ENCODE results near the gene ARHGAP12.
"Not testable (repeated sequence)": the region's sequence is repeated elsewhere in the genome, so short reads cannot be mapped to it uniquely, and the experiment has no call there.

The ARHGAP12 gene

GRCh38 chr10:31928549-31929260 lies at the start of gene ARHGAP12:
Gene ARHGAP12, minus strand, starts transcription at chr10:31928831. Its CDS starts 19,976 bp downstream, at chr10:31908855.
- peak within 1 kb of the TSS; percentile 82 for H3K27ac ChIP-seq
- no peak for TF ChIP-seq ZFX (IDR thresholded peaks at IDR 0.05; ENCODE audit: borderline replicate concordance)
- TF ChIP-seq CTCF (IDR thresholded peaks at IDR 0.05) = no peak

GRCh38 chr10:31978156-31978483 lies 49.5 kb upstream of the ARHGAP12 start:
- no peak overlapping the region for H3K27ac ChIP-seq
- TF ChIP-seq CTCF (IDR thresholded peaks at IDR 0.05) (no peak), ZFX (IDR thresholded peaks at IDR 0.05; ENCODE audit: borderline replicate concordance) (no peak)

- no peak for TF ChIP-seq CTCF (IDR thresholded peaks at IDR 0.05)
- TF ChIP-seq ZFX (IDR thresholded peaks at IDR 0.05; ENCODE audit: borderline replicate concordance) = no peak
- no peak overlapping the region for H3K27ac ChIP-seq
Observed at GRCh38 chr10:31977440-31978155, 49.0 kb upstream of the ARHGAP12 start.

GRCh38 chr10:31975157-31975765 lies 46.6 kb upstream of the ARHGAP12 start:
- H3K27ac ChIP-seq = no peak overlapping the region
- TF ChIP-seq CTCF (IDR thresholded peaks at IDR 0.05) = no peak
- no peak for TF ChIP-seq ZFX (IDR thresholded peaks at IDR 0.05; ENCODE audit: borderline replicate concordance)

GRCh38 chr10:31974434-31975124 lies 45.9 kb upstream of the ARHGAP12 start:
- TF ChIP-seq CTCF (IDR thresholded peaks at IDR 0.05) (no peak), ZFX (IDR thresholded peaks at IDR 0.05; ENCODE audit: borderline replicate concordance) (no peak)
- H3K27ac ChIP-seq = no peak overlapping the region

- TF ChIP-seq CTCF (IDR thresholded peaks at IDR 0.05) (no peak), ZFX (IDR thresholded peaks at IDR 0.05; ENCODE audit: borderline replicate concordance) (no peak)
- no peak overlapping the region for H3K27ac ChIP-seq
Observed at GRCh38 chr10:31972519-31973041, 43.9 kb upstream of the ARHGAP12 start.

- H3K27ac ChIP-seq = not testable (repeated sequence)
Observed at GRCh38 chr10:31969847-31970246, 41.2 kb upstream of the ARHGAP12 start.
